HG03457 (cell line): Measurements from ENCODE around the gene COTL1.

ENCODE experiments used
- ATAC-seq: cut with Tn5 transposase; IDR thresholded peaks from one replicate; pipeline ENCODE4 v1.9.1; 2021; ENCODE audit warnings: moderate number of reproducible peaks; ENCODE audit not compliant: unreplicated experiment

COTL1 gene

DNA sequence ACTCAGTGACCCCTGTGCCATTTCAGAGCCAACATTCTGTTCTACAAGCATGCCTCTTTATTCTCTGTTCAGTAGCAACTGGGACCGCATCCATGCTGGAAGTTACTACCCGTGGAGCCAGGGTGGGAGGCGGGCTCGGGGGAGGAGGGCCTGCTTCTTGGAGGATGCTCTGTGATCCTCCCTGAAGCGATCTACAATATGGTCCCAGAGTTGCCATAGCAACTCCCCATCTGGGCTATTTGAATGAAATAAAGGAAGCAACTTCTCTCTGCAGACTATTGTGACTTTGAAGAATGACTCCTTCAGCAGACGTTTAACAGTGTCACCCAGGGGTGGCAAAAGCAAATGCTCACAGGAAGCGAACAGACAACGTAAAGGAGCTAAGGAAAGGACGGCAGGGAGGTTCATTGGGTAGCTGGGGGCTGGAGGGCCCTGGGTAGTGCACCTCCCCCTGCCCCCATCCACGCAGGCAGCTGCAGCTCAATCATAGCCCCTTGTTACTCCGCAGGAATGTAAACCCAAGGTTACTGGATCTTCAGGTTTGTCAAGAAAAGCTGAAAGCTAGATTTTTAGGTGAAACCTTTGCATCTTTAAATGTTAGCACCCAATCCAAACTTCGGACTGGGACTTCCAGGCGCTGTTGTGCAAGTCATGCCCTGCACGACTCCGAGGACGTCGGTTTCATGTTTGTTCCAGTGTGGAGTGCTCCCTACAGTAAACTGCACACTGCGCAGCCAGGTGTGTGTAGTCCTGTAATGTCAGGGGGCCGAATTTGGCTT lies 62.3 kb downstream of the COTL1 start:
- no peak for ATAC-seq

DNA sequence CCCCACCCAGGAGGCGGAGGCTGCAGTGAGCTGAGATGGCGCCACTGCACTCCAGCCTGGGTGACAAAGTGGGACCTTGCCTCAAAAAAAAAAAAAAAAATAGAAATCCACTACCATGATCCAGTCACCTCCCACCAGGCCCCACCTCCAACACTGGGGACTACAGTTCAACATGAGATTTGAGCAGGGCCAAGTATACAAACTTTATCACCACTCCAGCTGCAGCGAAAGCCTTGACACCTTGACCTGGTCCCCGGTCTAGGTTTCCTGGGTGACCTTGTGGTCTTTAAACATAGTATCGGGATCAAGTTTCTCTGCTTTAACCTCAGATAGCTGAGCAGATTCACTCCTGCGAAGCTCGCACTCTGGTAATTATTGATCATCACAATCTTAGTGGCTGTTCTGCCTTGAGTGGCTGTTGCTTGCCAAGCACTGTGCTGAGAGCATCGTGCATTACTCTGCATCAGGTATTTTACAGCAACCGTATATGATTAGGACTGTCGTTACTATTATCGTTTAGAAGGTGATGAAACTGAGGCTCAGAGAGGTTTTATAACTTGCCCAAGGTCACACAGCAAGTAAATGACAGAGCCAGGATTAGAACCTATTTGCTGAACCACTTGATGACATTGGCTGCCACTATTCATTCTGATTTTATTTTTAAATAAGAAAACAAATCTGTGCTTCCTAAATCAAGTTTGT lies 63.1 kb downstream of the COTL1 start:
- ATAC-seq, result no peak

DNA sequence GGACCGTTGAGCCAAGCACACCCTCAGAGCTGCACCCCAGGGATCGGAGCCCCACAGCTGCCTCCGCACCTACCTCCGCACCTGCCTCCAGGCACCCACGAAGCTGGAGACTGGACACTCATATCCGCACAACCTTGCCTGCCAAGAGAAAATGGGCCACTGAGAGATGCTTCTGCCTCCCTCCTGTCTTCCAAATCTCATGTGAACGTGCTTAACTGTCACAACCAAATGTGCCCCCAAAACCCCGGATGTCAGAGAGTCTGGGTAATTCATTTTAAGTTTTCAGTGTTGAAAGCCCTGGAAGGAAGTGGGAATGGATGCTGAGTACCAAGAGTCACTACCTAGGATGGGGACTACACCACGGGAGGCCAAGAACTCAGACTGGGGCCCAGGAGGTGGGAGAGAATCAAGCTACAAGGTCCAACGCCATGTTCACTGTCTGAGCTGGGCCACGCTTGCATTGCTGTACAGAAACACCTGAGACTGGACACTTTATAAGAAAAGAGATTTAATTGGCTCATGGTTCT lies 63.9 kb downstream of the COTL1 start:
- no peak for ATAC-seq

DNA sequence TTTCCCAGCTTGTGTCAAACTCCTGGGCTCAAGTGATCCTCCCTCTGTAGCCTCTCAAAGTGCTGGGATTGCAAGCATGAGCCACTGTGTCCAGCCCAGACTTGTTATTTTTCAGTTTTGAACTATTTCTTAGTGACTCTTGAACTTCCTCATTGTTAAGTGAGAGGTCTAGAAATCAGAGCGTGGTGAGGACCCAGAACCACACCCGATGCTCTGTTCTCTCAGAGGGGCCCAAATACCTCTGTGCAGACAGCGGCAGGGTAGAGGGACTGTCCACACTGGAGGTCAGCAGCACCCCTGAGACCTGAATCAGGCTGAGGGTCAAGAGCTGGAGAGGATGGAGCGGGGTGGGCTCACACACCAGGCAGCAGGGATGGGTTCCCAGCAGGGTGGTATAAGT lies 65.7 kb downstream of the COTL1 start:
- ATAC-seq, result no peak

DNA sequence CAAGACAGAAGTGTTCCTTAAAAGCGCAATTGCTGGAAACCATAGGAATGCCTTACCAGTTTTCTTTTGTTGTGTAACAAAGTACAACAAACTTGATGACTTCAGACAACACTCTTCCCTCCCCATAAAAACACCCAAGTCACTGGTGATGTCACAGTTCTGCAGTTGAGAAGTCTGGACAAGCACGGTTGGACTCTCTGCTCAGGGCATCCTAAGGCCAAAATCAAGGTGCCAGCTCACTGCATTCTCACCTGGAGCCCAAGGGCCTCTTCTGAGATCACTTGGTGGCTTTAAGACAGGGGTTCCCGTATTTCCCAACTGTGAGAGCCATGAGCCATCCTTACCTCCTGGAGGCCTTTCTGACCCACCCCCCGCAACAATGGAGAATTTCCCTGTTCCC lies 67.8 kb downstream of the COTL1 start:
- no peak for ATAC-seq

DNA sequence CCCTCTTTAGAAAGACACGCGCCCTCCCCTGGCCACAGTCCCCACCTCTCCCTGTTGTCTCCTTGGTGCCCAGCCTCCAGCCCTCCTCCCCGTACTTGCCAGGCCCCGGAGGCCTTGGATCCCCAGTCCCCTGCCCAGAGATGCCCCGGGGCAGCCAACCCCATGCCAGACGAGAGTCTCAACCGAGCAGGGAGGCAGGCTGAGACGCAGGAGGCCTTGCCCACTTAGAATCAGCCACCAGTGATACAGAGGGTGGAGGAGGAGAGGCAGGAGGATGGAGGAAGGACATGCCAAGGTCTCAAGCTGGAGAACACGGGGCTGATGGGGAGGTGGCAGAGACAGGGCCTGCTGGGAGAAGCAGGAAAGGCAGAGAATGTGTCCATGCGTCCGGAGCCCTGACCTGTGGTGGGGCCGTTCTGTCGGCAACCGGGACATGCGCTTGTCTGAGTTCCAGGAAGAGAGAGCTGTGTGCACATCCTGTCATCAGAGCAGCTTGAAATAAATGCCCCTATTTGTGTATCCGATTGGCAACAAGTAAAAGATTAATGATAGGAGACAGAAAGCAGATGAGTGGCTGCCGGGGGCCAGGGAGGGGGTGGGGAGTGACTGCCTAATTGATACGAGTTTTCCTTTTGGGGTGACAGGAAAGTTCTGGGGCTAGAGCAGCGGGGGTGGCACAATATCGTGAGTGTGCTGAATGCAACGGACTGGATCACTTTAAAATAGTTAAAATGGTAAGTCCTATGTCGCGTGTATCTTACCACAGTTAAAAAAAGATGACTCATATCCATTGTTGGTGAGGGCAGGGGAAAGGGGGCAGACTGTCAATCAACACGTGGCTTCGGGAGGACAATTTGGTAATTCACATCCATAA lies 68.7 kb downstream of the COTL1 start:
- ATAC-seq, result no peak

DNA sequence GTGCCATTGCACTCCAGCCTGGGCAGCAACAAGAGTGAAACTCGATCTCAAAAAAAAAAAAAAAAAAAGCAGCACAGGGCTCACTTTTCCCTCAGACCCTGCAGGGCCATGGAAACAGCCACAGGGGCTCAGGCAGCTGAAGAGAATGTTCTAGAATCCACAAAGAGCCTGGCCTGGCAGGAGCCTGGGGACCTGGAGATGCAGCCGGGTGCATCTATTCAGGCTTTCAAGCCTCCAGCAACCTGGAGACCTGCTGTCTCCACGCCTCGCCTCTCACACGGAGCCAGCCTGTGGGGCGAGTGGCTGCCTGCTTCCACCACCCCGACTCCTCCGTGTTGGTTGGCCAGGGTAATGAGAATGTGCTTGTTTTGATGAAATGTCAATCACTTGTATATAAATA lies 69.4 kb downstream of the COTL1 start:
- no peak for ATAC-seq

DNA sequence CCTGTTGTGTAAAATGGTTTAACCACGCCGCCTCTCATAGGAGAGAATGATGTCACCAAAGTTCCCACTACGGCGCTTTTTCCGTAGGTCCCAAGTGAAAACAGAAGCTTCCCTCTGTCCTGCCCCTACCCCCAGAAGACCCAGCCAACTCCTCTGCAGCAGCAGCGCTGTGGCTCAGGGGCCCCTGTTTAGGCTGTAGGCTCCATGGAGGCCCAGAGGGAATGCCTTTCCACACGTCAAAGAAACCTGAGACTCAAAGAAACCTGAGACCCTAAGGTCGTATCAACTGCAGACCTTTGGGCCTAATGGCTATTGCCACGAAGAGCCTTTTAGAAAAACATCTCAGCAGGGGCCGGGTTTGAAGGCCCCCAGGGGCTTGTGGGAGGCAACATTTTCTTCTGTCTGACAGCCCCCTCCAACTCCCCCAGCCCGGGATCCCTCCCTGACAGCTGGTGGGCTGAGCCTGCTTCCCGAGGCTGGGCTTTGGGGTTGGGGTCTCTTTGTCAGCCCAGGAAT lies 70.3 kb downstream of the COTL1 start:
- no peak for ATAC-seq

DNA sequence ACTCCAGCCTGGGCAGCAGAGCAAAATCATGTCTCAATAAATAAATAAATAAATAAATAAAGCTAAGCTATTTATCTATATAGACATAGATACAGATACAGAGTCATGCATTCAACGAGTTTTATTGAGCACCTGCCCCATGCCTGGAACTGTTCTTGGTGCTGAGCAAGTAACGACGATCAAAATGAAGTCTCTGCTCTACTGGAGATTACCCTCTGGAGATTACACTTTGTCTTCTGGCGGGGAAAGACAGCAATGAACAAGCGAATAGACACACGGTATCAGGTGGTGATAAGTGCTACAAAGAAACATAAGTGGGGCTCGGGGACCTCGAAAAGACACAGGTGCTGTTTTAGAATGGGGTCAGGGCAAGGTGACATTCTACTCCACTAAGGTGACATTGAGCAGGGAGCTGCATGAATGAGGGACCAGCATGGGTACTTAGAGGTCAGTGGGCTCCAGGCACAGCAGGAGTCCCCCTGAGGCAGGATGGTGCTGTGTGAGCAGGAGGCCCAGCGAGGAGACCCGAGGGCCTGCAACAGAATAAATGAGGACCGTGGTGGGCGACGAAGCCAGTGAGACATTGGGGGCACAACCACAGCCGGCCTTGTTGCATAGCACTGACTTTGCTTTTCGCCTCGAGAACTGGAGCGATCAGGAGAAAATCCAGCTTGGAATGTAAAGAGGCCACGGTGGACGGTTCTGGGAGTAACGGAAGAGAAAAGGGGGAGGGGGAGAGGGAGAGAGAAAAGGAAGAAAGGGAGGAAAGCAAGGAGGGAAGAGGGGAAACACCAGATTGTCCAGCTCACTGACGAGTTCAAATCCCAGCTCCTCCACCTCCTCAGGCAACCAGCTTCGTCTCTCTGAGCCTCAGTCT lies 71.0 kb downstream of the COTL1 start:
- no peak for ATAC-seq

DNA sequence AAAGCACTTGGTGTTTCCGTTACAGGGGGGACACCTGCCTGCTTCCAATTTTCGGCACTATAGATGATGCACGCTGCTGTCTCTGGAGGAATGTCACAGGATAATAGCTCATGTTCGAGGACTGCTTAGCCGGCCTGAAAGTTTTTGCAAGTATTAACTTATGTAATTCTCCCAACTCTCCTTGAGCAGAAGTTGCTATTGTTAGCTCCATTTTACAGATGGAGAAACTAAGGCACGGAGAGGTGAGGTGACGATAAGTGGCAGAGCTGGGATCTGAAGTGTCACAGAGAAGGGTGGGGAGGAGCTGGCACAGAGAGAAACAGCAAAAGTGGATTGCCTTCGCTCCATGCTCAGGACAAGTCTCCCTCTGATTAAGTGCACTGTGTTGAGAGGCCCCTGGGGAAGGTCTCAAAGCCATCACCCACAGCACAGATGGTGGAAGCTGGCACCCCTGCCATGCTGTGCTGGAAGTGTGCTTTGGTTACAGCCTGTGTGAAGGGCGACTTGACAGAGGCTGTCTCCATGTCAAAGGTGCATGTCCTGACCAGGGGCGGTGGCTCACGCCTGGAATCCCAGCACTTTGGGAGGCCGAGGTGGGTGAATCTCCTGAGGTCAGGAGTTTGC lies 72.7 kb downstream of the COTL1 start:
- ATAC-seq, result no peak

DNA sequence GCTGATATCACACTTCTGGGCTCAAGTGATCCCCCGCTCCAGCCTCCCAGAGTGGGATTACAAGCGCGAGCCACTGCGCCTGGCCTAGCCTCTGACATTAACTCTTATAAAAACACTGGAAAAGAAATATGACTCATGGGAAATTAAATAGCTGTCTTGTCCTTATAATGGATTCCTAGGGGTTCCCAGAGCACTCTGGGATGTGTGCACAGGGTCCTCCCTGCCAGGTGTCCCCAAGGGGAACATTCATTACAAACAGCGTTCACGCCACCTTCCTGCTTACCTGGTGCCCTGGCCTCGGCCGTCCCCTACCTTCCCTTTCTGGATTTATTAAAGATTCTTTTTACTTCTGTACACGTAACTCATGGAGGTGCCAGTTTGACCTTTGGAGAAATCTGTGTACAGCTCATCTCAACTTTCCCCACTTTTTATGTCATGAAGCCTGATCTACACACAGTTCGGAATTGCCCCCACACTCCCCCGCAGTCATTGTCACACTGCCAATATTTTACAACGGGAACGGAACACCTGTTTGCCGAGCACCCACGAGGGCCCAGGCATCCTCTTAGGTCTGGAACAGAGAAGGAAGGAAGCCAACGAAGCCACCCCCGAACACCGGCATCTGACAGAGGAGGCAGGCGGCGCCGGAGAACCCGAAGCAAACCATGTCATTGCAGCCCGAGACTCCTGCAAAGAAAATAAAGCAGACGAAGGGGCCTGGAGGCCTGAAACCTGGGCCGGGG lies 73.7 kb downstream of the COTL1 start:
- ATAC-seq, result no peak

DNA sequence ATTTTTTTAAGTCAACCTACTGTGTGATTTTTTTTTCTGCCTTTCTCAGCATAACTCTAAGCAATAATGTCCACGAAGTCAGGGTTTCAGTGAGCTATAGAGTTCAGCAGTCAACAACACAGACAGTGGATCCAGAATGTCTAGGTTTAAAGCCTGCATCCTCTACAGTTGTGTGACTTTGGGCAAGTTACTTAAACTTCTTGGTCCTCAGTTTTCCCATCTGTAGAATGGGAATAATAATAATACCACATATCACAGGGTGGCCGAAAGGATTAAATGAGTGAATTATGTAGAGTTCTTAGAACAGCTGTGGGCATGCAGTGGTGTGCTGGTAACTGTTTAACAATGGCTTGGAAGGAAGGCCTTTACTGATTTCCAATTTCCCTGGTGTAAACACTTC lies 74.6 kb downstream of the COTL1 start:
- no peak for ATAC-seq

DNA sequence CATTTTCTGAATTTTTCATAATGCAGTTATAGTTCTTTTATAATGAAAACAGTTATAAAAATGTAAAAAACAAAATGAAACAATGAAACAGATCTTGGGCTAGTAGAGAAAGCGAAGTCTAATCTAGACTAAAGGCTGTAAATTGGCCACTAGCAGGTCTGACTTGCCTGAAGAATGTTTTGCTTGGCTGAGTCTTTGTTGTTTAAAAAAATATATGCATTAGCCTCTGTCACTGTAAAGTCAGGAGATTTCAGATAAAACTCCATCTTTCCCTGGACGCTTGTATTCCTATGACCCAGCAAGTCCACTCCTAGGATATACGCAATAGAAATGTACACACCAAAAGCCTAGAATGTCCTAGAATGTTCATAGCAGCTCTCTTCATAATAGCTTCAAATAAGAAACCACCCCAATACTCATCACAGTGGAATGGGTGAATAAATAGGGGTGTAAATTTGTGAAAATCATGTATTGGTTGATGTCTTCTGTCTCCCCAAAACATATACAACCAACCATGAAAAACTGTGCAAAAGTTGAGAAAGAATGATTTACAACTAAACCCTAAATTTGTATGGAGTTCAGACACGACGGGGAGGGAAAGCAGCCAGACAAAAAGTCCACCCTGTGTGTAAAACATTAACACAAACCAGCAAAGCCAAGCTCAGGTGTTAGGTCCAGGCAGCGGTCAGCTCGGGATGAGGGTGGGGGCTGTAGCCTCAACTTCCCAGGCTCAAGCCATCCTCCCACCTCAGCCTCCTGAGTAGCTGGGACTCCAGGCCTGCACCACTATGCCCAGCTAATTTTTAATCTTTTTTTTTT lies 75.7 kb downstream of the COTL1 start:
- no peak for ATAC-seq

DNA sequence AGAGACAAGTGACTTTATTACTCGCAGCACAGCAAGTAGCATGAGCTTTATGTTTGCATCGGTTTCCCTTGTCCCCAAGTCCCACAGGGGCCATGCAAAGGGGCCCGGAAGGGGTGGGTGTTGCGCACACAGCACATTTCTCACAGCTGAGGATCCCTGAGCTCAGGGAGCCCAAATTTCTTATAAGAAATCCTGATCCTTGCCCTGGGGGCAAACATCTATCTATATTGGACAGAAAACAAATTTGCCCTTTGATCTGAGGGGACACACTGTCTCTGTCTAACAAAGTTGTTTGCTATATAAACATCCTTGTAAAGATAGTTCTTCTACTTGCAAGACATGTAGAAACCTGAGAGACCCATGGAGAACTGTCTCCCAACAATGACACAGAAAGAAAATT lies 77.7 kb downstream of the COTL1 start:
- ATAC-seq, result no peak

DNA sequence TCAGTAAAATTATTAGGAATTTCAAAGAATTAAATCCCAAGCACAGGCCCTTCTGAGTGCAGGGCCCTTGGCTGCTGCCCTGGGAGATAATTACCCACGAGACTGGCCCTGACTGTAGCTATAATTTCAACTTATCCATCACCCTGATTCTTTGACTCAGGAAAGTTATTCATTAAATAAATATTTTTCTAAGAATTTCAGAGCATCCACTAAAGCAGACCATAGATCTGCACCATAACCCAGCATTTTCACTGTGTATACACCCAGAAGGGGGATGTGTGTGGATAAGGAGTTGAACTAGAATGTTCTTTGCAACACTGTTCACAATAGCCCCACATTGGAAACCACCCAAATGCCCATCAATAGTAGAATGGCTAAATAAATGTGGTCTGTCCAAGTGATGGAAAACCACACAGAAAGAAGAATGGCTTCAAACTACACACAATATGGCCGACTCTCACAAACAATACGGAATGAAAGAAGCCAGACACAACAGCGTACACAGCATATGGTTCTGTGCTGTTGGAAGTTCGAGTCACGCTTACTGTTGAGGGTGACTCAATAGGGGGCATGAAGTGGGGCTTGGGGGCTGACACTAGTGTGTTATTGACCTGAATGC lies 79.5 kb downstream of the COTL1 start:
- ATAC-seq, result no peak

DNA sequence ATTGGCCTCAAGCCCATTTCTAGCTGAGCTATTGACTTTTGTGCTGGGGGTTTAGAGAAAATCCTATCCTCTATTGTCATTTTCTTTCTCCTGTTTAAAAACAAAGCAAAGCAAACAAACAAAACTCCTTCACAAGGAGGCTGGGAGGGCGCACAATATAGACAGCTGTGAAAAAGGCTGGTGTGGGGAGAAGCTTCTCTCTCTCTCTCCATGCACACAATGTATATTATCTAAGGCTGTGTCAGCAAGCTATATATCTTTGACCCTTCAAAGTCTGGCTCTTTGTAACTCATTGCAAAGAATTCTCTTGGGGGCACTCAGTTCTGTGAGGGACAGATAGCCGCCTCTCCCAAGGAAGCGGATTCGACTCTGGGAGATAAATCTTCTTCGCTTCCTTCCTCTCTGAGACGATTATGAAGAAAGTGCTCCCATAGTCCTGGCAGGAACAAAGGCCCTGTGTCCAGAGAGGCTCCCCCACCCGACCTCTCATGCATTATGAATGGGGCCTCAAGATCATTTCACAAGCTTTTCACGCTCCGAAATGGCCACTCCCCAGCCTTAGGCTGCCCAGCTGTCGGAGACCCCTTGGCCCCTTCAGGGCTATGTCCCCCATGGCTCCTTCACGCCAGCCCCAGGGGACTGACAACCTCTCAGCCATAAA lies 80.3 kb downstream of the COTL1 start:
- ATAC-seq, result no peak

DNA sequence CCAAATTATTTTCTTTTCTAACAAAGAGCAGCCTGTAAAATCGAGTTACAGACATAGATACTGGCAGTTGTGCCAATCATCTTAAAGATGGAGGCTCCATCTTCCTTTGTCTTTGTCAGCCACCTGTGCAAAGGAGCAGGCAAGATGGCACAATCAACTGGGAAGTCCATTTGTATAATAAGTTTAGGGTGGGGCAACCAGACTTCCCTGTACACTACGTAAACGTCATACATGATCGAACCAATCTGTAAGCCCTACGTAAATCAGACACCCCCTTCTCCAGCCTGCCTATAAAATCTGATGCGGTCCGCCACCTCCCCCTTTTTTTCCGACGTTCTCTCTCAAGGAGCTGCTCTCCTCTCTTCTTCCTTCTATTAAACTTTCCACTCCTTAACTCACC lies 82.0 kb downstream of the COTL1 start:
- ATAC-seq, result no peak
